GM12864 (cell line): Measurements from ENCODE around the gene STX8.

Experiments used
- DNase-seq: peaks from one replicate; pipeline ENCODE4 v3.0.0-alpha.2; 2011; ENCODE audit warnings: low read depth
- H3K4me3 ChIP-seq: 2 replicates; pipeline ENCODE4 v1.5.1; 2011; ENCODE audit warnings: mild to moderate bottlenecking, low read depth, low read length, control low read depth
- CTCF ChIP-seq: IDR thresholded peaks from 2 replicates; pipeline ENCODE4 v1.5.1; 2011; ENCODE audit warnings: low read depth, mild to moderate bottlenecking, moderate library complexity, low read length, control low read depth, inconsistent platforms; ENCODE audit errors: missing control alignments

The STX8 gene

GRCh38 chr17:9370467-9370866 lies 205.2 kb downstream of the STX8 start:
- H3K4me3 ChIP-seq = no peak overlapping the region
- no peak for DNase-seq
- no peak for TF ChIP-seq CTCF

GRCh38 chr17:9368631-9369030 lies 207.0 kb downstream of the STX8 start:
- no peak overlapping the region for H3K4me3 ChIP-seq
- TF ChIP-seq CTCF = no peak
- no peak for DNase-seq

- DNase-seq = no peak
- no peak overlapping the region for H3K4me3 ChIP-seq
- no peak for TF ChIP-seq CTCF
These were observed 208.5 kb downstream of the STX8 start for GRCh38 chr17:9367156-9367555.

GRCh38 chr17:9364837-9365430 lies 210.7 kb downstream of the STX8 start:
- no peak for TF ChIP-seq CTCF
- H3K4me3 ChIP-seq = no peak overlapping the region
- no peak for DNase-seq

- no peak for DNase-seq
- H3K4me3 ChIP-seq = no peak overlapping the region
- TF ChIP-seq CTCF = no peak
These were observed 211.9 kb downstream of the STX8 start for GRCh38 chr17:9363440-9364350.

- DNase-seq = no peak
- H3K4me3 ChIP-seq = no peak overlapping the region
- no peak for TF ChIP-seq CTCF
These were observed 214.2 kb downstream of the STX8 start for GRCh38 chr17:9361188-9361955.
